GM11168 (cell line): ENCODE measurements around the gene MPZL1.

Experiments
- in situ Hi-C: fragments of 300-500 bp; cut with MboI; formaldehyde crosslinking; loops from one replicate; pipeline ENCODE4 v1.12.0; 2022; ENCODE audit warnings: low sequenced_read_pairs; ENCODE audit not compliant: unreplicated experiment

MPZL1 gene

DNA sequence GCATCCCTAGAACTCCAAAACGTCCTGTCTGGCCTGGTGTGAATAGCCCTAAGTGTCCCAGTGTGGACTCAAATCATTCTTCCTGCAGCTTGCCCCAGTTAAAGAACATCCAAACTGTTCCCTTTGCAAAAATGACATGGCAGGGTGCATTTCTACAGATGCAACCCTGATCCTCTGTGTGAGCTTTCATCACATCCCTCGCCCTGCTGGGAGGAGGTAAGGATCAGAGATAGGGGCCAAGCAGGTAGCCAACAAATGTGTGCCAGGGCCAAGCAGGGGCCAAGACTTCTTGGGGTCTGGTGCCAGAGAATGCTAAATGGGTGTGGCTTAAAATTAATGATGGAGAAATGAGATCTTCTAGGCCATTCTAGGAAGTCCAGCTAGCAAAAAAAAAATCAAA lies 27.1 kb upstream of the MPZL1 start:
- in situ Hi-C loops, result no loop called here

DNA sequence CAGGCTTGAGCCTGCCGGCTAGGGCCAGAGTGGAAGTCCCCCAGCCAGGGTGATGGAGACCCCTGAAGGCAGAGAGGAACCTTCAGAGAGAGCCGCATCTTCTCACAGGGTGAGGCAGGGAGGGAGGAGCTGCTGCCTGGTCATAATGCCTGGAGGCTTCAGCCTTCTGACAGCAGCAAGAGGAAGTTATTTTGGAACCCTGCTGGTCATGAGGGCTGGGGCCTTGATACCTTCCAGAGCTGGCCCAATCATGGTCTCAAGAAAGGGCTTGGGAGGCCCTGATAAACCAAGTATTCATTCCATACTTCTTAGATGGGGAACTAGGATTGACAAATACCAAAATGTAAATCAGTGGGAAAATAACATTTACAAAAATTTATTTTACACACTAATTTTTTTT lies 26.6 kb upstream of the MPZL1 start:
- in situ Hi-C loops, result no loop called here

DNA sequence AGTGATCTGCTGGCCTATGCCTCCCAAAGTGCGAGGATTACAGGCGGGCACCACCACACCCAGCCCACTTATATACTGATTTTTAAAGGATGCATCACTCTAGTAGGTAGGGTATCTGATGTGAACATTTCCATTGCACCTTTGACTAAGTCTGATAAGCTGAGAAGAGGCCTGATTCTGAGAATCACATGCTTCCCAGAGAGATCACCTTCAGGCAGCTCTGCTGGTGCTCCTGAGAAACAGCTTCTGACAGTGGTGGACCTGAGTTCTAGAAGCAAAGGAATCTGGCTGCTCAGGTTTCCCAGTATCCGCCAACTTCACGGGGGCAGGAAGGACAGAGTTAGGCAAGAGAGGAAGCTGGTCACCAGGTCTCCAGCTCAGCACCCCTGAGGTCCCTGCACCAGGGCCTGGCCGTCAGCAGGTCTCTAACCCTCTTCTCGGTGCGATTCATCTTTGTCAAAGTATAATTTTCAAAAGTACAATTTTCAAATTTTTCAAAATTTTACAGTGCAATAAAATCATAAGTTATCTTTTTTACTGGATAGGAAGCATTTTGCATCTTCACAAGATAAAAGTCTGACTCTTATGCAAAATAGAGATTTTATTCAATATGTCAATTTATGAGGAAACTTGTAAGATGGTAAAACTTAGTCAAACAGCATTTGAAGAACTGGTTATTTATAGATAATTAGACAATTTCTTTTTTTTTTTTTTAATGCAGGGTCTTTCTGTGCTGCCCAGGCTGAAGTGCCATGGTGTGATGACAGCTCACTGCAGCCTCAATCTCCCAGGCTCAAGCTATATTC lies 25.8 kb upstream of the MPZL1 start:
- in situ Hi-C loops, result no loop called here

DNA sequence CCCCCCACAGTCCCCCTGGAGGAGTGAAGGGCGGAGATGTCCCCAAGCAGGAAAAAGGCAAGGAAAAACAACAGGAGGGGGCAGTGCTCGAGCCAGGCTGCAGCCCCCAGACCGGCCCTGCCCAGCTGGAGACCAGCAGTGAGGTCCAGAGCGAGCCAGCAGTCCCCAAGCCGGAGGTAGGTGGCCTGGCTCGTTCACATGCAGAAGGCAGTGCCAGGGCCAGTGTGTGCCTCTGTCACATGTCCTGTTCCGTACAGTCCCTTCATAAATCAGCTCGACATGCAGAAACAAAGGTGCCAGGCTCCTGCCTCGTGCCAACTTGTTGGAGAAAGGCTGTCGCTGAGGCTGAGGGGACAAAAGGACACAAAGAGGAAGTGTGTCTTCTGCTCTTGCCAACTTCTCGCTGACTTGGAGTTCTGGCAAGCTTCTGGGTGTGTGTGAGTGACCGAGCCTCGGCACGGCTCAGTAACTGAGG lies 24.1 kb upstream of the MPZL1 start:
- in situ Hi-C loops, result no loop called here

DNA sequence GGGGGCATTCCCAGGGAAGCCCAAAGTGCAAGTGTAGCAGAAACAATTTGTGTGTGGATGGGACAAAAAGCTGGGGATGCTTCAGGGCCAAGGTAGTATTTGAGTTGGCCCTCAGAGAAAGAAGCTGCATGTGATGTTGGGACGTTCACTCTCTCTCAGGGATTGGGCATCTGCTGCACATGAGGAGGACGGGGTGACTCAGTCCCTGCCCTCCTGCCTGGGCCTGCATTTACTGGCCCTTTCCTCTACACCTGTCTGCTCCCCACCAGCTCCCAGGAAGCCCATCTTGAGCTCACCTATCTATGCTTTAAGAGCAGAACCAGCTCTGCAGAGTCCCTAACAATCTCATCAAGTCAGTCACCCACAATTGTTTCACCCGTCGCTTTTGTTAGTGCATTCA lies 23.5 kb upstream of the MPZL1 start:
- in situ Hi-C loops, result no loop called here

DNA sequence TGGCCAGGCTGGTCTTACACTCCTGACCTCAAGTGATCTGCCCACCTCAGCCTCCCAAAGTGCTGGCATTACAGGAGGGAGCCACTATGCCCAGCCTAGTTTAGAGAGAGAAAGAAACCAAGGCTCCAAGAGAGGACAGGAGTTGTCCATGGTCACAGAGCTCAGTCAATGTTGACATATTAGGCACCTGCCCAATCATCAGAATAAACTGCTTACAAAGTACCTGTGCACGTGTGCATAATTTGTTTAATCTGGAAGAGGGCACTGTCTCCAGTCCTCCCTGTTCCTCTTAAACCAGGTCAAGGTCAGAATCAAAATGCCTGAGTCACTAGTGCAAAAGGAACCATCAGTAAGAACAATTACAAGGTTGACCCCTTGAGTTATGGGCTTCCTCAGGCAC lies 20.3 kb upstream of the MPZL1 start:
- in situ Hi-C loops, result no loop called here

DNA sequence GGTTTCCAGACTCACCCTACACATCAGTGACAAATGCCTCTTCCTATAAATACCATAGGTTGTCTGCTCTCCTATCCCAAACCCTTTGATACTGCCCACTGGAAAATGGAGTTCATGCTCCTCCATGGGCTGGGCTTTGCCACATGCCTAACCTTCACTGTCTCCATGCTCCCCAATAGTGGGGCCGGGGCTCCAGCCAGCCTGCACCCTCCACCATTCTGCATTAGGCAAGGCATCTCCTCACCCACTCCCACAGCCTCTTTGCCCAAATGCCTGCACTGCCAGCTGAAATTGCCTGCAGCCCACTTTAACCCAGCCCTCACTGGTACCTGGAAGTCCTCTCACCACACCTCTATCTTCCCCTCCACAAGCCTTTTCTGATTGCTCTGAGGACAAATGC lies 18.2 kb upstream of the MPZL1 start:
- in situ Hi-C loops, result no loop called here

DNA sequence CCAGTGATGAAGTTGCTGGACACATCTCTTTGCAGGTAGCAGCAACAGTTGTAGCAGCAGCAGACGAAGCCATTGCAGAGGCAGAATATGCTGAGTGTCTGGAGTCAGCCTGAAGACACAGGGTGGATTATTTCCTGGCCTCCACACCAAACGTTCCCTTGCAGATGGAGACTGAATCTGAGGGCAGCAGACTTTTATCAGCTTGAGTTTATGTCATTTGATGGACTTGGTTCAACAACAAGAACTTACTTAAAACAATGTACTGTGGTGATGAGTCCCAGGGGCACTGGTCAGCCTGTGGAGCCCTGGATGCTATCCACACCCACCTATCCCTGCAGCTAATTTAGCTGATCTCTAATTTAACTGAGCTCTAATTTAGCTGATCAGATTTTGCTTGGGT lies 17.1 kb upstream of the MPZL1 start:
- in situ Hi-C loops, result no loop called here

DNA sequence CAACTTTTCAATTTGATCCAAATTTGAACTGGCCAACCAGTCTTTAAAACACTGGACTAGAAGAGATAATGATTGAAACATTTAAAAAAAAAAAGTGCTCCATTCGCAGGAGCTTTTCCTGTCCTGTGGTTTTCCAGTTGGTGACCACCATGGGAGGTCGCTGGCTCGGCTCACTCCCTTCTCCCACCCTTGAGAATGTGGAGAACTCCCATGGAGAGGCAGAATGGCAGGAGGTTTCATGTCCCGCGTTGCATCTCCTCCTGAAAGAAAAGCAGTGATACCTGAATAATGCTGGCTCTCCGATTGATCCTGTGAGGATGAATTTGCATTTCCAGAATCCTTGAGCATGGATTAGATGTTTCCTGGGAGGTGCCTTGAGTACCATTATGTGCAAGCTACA lies 16.5 kb upstream of the MPZL1 start:
- in situ Hi-C loops, result no loop called here

DNA sequence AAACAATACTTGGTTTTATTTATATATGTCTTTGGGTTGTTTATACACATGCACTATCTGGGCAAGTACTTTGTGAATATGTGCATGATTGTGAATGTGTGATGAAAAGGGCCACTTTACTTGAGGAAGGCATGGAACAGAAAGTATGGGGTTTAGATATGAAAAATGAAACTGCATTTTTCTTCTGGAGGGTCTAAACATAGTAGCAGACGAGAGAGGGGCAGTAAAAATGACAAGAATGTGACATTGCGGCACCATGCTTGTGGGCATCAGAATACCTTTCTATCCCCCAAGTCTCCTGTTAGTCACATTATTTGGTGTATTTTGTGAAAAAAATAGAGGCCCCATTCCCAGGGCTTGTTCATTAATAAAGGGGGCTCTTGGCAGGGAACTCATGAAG lies 15.4 kb upstream of the MPZL1 start:
- in situ Hi-C loops, result no loop called here

DNA sequence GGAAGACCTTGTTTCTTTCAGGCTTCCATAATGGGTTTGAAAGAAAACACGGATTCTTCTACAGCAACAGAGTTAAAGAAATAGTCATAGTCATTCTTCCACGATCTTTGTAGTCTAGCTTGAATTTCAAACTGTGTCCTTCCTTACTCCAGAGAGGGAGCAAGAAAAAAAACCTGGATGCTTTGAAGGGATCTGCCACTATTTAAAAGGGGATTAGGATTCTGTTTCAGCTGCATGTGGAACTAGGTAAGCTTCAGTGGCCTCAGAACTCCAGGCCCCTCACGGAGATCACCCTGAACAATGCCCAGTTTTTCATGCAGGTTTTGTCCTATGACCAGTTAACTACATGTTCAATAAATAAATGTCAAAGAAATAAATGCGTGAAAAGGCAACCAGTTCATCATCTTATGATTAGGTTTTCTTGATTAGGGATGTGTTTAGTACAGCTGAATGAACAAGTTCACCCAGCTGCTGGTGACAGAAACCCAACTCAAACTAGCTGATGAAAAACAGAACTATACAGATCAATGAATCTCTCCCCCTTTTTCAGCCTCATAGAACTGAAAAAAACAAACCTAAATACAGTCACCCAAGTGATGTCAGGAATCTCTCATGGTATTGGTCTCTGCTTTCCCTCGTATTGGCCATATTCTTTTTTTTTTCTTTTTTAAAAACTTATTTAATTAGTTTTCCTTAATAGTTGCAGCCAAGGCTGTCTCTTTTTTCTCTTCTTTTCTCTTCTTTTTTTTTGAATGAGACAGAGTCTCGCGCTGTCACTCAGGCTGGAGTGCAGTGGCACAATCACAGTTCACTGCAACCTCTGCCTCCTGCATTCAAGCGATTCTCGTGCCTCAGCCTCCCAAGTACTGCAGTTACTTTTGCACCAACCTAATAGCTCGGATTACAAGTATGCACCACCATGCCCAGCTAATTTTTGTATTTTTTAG lies 14.6 kb upstream of the MPZL1 start:
- in situ Hi-C loops, result no loop called here

DNA sequence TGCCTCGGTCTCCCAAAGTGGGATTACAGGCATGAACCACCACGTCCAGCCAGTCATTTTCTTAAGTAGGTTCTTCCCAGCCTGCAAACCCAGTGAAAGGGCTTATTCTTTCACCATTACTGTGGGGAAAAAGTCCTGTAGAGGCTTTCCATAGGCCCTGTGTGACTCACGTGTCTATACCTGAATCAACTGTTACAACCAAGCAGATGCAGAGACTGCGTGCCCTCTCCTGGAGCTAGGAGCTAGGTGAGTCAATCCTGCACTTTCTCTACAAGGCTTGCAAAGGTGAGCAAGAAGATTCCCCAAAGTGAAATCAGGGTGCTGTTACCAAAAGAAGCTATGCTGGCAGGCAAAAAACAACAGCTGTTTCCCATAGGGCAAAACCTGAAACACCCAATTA lies 13.8 kb upstream of the MPZL1 start:
- in situ Hi-C loops, result no loop called here

DNA sequence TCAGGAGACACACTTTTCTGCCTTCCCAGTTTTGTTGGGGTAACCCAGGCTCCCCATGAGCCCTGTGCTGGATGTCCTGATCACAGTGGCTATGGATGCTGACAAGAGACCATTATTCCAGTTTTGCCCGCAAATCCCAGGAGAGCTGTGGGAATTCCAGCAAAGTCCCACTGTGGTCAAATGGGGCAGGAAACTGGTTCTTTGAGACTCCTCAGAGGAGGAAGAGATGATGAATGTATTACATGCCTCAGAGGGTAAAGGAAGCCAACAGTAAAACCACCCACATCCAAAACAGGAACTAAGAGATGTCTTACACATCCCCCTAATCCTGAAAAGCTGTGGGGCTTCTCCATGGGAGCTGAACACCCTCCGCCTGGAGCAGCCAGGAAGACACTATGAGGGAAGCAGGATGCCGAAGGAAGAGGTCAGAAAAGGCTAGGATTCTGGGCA lies 12.8 kb upstream of the MPZL1 start:
- in situ Hi-C loops, result no loop called here

DNA sequence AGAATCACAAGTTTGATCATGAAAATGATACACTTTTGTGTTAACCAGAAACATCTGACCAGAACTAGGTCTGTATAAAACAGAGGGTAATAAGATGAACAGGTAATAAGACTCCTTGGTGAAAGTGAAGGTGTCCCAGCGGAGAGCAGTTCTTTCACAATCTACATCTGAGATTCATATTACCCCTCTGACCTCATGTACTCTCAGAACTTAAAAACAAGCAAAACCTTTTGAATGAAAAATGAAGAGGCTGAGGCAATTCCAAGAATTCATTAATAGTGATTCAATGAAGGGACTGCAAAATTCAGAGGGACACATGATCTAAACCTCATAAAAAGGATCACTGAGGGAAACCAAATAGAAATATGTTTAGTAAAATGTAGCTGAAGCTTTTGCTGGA lies 10.9 kb upstream of the MPZL1 start:
- in situ Hi-C loops, result no loop called here

DNA sequence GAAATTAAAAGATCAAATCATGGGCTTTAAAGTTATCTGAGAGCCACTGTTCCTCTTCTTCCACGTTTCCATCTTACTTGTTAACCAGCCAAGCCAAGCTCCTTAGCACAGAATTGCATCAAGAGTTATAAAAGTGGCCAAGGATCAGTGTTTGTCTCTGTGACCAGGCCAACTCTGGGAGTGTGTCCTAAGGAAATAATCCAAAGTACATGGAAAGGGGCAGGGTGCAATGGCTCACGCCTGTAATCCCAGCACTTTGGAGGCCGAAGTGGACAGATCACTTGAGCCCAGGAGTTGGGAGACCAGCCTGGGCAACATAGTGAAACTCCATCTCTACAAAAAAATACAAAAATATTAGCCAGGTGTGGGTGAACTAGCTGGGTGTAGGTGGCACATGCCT lies 10.0 kb upstream of the MPZL1 start:
- in situ Hi-C loops, result no loop called here

DNA sequence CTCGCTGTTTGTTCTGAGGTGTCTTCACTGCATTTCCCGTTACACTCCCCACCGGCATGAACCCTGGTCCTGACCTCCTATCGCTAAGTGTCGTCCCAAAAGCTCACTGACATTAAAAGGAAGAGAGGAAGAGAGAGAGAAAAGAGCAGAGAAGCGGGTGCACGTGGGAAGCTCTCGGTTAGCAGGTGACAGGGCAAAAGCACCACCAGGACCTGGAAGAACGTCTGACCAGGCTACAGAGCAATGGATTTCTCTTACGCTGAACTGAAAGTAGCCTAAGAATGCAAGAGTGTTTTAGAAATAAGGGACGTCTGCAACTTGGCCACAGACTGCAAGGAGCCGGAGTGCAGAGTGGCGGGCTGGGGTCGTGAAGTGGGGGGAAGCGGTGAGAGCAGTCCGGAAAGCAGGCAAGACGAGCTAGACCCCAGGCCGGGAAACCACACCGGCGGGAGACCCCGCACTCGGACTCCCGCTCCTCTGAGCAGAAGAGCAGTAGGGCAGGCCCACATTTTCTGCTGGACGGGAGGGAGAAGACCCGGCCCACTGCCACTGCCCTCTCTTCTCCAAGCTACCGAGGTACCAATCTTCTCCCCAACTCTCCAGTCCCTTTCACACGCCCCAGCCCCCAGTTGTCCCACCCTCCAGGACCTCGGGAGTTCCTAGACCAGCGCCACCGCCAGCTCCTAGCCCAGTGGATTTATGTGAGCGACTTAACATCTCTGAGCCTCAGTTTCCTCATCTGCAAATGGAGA lies 8.3 kb upstream of the MPZL1 start:
- in situ Hi-C loops, result no loop called here

DNA sequence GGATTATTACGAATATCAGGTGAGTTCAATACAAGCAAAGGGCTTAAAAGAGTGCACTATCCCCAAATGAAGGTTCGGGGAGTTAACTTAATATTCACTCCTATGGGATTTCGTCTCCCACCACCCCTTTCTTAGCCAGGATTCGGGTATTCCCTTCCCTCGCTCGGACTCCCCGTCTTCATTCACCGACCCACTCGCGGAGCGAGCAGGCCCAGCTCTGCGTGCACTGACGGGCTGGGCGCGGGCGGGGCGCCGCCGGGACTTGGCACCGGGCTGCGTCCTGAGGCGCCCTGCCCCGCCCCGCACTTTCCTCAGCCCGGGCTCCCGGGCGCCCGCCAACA lies 7.7 kb upstream of the MPZL1 start:
- in situ Hi-C loops, result no loop called here

DNA sequence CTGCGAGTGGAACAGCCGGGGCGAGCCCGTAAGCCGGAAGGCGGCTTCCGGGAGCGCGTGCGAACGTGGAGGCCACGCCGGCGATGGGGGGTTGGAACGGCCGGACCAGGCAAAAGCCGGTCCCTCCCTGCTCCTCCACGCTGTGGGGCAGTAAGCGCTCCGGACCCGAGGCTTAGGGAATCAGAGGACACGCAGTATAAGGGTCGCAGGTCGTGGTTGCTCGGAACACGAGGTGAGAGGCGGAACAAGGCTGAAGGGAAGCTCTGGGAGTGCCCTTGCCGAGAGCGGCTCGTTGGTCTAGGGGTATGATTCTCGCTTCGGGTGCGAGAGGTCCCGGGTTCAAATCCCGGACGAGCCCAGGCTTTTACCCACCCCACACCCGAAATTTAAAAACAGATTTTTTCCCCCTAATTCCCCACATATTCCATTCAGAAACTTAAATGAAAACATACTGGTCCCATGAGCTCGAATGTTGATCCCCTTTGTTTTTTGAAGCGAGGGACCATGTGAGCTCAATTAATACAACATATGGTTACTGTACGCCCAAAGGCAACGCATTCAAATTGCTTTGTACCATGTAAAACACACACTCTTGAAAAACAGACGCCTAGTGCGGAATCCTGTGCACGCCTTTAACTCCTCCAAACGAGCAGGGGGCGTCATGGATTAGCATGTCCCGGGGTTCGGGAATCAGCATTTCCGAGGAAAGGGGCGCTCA lies 7.2 kb upstream of the MPZL1 start:
- in situ Hi-C loops, result no loop called here

DNA sequence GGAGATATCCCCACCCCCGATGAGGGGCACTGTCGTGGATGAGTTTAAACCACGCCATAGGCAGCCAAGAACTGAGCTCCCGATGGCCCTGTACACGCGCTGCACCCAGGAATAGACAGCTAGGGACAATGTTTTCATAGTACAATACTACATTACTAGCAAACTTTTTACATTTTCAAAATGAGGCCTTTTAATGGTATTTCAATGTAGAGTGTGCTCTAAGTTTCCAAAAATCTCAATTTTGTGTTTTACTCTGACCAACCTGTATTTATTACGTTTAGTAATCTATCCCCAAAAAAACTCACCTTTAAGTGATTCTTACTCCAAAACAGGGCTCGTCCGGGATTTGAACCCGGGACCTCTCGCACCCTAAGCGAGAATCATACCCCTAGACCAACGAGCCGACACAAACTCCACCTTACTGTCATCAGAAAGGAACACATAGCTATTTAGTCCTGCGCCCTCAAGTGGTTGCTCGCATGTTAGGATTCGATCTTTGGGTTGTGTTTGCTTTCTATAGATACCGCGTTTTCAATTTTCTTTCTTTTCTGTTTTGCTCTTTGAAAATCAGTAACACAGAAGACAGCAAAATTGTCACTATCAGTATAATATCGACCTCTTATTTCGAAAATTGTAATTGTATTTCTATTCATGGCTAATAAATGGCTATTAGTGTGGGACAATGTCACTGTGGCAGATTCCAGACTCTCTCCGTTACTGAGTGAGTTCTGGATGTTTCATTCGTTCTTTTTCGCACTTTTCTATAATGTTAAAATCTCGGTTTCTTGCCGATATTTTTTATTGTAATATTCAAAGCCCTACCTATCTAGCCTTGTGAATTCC lies 6.4 kb upstream of the MPZL1 start:
- in situ Hi-C loops, result no loop called here

DNA sequence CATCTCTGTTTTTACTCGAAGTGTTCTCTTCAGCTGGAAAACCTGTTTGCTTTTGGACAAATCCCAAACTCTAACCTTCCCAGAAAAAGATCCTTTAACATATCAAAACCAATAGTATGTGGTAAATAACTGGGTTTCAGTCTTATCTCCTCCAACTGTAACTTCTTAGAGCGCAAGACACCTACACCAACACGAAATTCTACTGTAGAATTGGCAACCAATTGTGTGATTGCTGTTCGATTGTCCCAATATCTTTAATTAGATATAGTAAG lies 5.8 kb upstream of the MPZL1 start:
- in situ Hi-C loops, result no loop called here
